Esophagus muscularis mucosa (tissue), 3 donors: Measurements from ENCODE around the gene CPXM1.

Source experiments
- POLR2A ChIP-seq: fragments of 450-650 bp; IDR thresholded peaks from one replicate; pipeline ENCODE4 v1.6.1; 2017; ENCODE audit warnings: antibody characterized with exemption, moderate library complexity, mild to moderate bottlenecking, low read depth
- TF ChIP-seq, protein P1 (sequence below), 3 experiments: fragments of 200-600 bp in 2 of 3; fragments of 450-650 bp in 1 of 3; sonication (generic) in 2 of 3; IDR thresholded peaks; one replicate each; pipeline ENCODE4 v1.5.1; 2017 to 2019; ENCODE audit warnings: antibody characterized with exemption in 3 of 3, mild to moderate bottlenecking in 2 of 3, moderate library complexity in 1 of 3

DNA sequence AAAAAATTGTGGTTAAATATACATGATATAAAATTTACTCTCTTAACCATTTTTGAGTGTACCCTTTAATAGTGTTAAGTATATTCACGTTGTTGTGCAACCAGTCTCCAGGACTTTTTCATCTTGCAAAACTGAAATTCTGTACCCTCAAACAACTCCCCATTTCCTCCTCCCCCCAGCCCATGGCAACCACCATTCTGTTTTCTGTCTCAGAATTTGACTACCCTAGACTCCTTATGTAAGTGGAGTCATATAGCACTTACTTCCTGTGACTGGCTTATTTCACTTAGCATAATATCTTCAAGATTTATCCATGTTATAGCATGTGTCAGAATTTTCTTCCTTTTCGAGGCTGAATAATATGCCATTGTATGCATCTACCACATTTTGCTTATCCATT, 45.2 kb upstream of the CPXM1 start:
- TF ChIP-seq, protein P1, sequence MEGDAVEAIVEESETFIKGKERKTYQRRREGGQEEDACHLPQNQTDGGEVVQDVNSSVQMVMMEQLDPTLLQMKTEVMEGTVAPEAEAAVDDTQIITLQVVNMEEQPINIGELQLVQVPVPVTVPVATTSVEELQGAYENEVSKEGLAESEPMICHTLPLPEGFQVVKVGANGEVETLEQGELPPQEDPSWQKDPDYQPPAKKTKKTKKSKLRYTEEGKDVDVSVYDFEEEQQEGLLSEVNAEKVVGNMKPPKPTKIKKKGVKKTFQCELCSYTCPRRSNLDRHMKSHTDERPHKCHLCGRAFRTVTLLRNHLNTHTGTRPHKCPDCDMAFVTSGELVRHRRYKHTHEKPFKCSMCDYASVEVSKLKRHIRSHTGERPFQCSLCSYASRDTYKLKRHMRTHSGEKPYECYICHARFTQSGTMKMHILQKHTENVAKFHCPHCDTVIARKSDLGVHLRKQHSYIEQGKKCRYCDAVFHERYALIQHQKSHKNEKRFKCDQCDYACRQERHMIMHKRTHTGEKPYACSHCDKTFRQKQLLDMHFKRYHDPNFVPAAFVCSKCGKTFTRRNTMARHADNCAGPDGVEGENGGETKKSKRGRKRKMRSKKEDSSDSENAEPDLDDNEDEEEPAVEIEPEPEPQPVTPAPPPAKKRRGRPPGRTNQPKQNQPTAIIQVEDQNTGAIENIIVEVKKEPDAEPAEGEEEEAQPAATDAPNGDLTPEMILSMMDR (IDR thresholded peaks at IDR 0.05) = no peak
- TF ChIP-seq POLR2A = no peak
